ENCODE measurements around the gene METTL13. TPM values are rescaled to one million over a fixed set of nuclear protein-coding genes. Genes with fewer than 3 reads are reported as not detected.

The METTL13 gene
- polyA plus RNA-seq, 1 donor from 2014 or later = 8.4 TPM

- no peak overlapping the region for H3K4me2 ChIP-seq (ENCODE audit: low read length)
- H3K27me3 ChIP-seq (ENCODE audit: insufficient read depth, low read depth, low read length) = no peaks in the 10 kb centered on the region
- no peaks in the 10 kb centered on the region for H3K79me2 ChIP-seq (replicated peaks; ENCODE audit: insufficient read depth, low read length)
- H4K20me1 ChIP-seq (ENCODE audit: insufficient read depth) = no peaks in the 10 kb centered on the region
- H3K36me3 ChIP-seq (ENCODE audit: insufficient read depth, low read length) = no peaks in the 10 kb centered on the region
- H3K9ac ChIP-seq (ENCODE audit: low read length) = no peak overlapping the region
- no peaks in the 10 kb centered on the region for H3K9me3 ChIP-seq (ENCODE audit: low read length)
- TF ChIP-seq POLR2AphosphoS5 (IDR thresholded peaks at IDR 0.05) (no peak), RAD21 (conservative IDR thresholded peaks at IDR 0.05) (no peak), SMC3 (conservative IDR thresholded peaks at IDR 0.05; ENCODE audit: poor library complexity) (no peak)
- no peaks in the 10 kb centered on the region for H3F3A ChIP-seq (ENCODE audit: insufficient read depth, low read length, poor library complexity, severe bottlenecking)
- no peak overlapping the region for H3K27ac ChIP-seq (ENCODE audit: low read length)
- H2AFZ ChIP-seq (ENCODE audit: low read depth, low read length) = no peak overlapping the region
- H3K9me2 ChIP-seq (ENCODE audit: insufficient read depth, low read length) = no peaks in the 10 kb centered on the region
- no peak overlapping the region for H3K4me3 ChIP-seq (ENCODE audit: low read length)
These were observed 17.7 kb upstream of the METTL13 start for GRCh38 chr1:171763764-171764163.

- Histone ChIP-seq H3K27ac (ENCODE audit: low read length) (no peak overlapping the region), H3F3A (ENCODE audit: insufficient read depth, low read length, poor library complexity, severe bottlenecking) (no peaks in the 10 kb centered on the region), H4K20me1 (ENCODE audit: insufficient read depth) (no peaks in the 10 kb centered on the region), H3K4me3 (ENCODE audit: low read length) (no peak overlapping the region), H3K9ac (ENCODE audit: low read length) (no peak overlapping the region), H3K9me3 (ENCODE audit: low read length) (no peaks in the 10 kb centered on the region), H2AFZ (ENCODE audit: low read depth, low read length) (no peak overlapping the region), H3K79me2 (replicated peaks; ENCODE audit: insufficient read depth, low read length) (no peaks in the 10 kb centered on the region), H3K36me3 (ENCODE audit: insufficient read depth, low read length) (no peaks in the 10 kb centered on the region), H3K9me2 (ENCODE audit: insufficient read depth, low read length) (no peaks in the 10 kb centered on the region), H3K27me3 (ENCODE audit: insufficient read depth, low read depth, low read length) (no peaks in the 10 kb centered on the region), H3K4me2 (ENCODE audit: low read length) (no peak overlapping the region)
- TF ChIP-seq SMC3 (conservative IDR thresholded peaks at IDR 0.05; ENCODE audit: poor library complexity) (no peak), POLR2AphosphoS5 (IDR thresholded peaks at IDR 0.05) (no peak), TAF1 (IDR thresholded peaks at IDR 0.05; ENCODE audit: low read depth) (no peak), MXI1 (conservative IDR thresholded peaks at IDR 0.05; ENCODE audit: poor library complexity, severe bottlenecking) (no peak)
- TF ChIP-seq, protein P1, sequence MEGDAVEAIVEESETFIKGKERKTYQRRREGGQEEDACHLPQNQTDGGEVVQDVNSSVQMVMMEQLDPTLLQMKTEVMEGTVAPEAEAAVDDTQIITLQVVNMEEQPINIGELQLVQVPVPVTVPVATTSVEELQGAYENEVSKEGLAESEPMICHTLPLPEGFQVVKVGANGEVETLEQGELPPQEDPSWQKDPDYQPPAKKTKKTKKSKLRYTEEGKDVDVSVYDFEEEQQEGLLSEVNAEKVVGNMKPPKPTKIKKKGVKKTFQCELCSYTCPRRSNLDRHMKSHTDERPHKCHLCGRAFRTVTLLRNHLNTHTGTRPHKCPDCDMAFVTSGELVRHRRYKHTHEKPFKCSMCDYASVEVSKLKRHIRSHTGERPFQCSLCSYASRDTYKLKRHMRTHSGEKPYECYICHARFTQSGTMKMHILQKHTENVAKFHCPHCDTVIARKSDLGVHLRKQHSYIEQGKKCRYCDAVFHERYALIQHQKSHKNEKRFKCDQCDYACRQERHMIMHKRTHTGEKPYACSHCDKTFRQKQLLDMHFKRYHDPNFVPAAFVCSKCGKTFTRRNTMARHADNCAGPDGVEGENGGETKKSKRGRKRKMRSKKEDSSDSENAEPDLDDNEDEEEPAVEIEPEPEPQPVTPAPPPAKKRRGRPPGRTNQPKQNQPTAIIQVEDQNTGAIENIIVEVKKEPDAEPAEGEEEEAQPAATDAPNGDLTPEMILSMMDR (IDR thresholded peaks at IDR 0.05; ENCODE audit: poor library complexity, severe bottlenecking) = no peak
- TF ChIP-seq, protein P2, sequence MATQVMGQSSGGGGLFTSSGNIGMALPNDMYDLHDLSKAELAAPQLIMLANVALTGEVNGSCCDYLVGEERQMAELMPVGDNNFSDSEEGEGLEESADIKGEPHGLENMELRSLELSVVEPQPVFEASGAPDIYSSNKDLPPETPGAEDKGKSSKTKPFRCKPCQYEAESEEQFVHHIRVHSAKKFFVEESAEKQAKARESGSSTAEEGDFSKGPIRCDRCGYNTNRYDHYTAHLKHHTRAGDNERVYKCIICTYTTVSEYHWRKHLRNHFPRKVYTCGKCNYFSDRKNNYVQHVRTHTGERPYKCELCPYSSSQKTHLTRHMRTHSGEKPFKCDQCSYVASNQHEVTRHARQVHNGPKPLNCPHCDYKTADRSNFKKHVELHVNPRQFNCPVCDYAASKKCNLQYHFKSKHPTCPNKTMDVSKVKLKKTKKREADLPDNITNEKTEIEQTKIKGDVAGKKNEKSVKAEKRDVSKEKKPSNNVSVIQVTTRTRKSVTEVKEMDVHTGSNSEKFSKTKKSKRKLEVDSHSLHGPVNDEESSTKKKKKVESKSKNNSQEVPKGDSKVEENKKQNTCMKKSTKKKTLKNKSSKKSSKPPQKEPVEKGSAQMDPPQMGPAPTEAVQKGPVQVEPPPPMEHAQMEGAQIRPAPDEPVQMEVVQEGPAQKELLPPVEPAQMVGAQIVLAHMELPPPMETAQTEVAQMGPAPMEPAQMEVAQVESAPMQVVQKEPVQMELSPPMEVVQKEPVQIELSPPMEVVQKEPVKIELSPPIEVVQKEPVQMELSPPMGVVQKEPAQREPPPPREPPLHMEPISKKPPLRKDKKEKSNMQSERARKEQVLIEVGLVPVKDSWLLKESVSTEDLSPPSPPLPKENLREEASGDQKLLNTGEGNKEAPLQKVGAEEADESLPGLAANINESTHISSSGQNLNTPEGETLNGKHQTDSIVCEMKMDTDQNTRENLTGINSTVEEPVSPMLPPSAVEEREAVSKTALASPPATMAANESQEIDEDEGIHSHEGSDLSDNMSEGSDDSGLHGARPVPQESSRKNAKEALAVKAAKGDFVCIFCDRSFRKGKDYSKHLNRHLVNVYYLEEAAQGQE (IDR thresholded peaks at IDR 0.05; ENCODE audit: borderline replicate concordance) = no peak
These were observed 12.3 kb upstream of the METTL13 start for GRCh38 chr1:171769171-171769570.

- Histone ChIP-seq H2AFZ (ENCODE audit: low read depth, low read length) (no peak overlapping the region), H3K9me3 (ENCODE audit: low read length) (no peaks in the 10 kb centered on the region), H3K27me3 (ENCODE audit: insufficient read depth, low read depth, low read length) (no peaks in the 10 kb centered on the region), H3F3A (ENCODE audit: insufficient read depth, low read length, poor library complexity, severe bottlenecking) (no peaks in the 10 kb centered on the region), H3K9ac (ENCODE audit: low read length) (no peak overlapping the region), H3K4me2 (ENCODE audit: low read length) (no peak overlapping the region), H3K4me3 (ENCODE audit: low read length) (no peak overlapping the region), H4K20me1 (ENCODE audit: insufficient read depth) (no peaks in the 10 kb centered on the region), H3K27ac (ENCODE audit: low read length) (no peak overlapping the region), H3K9me2 (ENCODE audit: insufficient read depth, low read length) (no peaks in the 10 kb centered on the region), H3K36me3 (ENCODE audit: insufficient read depth, low read length) (no peaks in the 10 kb centered on the region), H3K79me2 (replicated peaks; ENCODE audit: insufficient read depth, low read length) (no peaks in the 10 kb centered on the region)
- no peak for TF ChIP-seq POLR2AphosphoS5 (IDR thresholded peaks at IDR 0.05)
- TF ChIP-seq, protein P2 (IDR thresholded peaks at IDR 0.05; ENCODE audit: borderline replicate concordance) = no peak
These were observed 11.7 kb upstream of the METTL13 start for GRCh38 chr1:171769754-171770153.

Data from neural cell (in vitro differentiated cells).